Stimulated activated CD4-positive, alpha-beta T cell treated with anti-CD3 and anti-CD28 coated beads, Interleukin-4, amount 100 ng/mL, for 1 hour (primary cell): ENCODE data around the gene FILIP1L.

Source experiments
- DNase-seq: peaks from one replicate; pipeline ENCODE4 v3.0.0-alpha.2; 2020

The FILIP1L gene

DNA sequence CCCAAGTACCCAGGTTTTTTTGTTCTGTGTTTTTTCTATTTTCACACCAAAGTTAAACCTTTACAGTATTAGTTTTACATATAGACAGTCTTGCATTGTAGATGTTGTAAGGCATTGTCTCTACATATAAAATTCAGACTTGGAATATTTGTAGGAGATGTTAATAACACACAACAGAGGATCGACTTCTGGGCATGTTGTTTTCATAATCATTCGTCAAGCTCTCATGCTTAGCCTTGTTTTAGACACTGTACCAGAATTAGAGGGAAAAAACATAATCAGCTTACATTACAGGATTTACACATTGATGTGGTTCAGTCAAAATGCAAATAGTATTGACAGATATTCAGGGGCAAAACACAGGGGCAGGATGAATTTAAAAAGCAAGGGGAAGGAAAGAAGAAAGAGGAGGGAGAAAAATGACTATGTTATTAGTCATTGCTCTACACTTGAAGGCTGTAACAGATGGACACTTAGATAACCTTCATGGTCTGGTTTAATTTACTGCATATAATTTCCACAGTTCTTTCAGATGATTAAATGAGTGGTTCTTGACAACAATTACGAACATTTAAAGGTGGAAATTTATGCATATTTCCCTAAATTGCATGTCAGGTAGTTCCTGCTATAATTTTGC, 289.2 kb downstream of the FILIP1L start:
- DNase-seq, result no peak

DNA sequence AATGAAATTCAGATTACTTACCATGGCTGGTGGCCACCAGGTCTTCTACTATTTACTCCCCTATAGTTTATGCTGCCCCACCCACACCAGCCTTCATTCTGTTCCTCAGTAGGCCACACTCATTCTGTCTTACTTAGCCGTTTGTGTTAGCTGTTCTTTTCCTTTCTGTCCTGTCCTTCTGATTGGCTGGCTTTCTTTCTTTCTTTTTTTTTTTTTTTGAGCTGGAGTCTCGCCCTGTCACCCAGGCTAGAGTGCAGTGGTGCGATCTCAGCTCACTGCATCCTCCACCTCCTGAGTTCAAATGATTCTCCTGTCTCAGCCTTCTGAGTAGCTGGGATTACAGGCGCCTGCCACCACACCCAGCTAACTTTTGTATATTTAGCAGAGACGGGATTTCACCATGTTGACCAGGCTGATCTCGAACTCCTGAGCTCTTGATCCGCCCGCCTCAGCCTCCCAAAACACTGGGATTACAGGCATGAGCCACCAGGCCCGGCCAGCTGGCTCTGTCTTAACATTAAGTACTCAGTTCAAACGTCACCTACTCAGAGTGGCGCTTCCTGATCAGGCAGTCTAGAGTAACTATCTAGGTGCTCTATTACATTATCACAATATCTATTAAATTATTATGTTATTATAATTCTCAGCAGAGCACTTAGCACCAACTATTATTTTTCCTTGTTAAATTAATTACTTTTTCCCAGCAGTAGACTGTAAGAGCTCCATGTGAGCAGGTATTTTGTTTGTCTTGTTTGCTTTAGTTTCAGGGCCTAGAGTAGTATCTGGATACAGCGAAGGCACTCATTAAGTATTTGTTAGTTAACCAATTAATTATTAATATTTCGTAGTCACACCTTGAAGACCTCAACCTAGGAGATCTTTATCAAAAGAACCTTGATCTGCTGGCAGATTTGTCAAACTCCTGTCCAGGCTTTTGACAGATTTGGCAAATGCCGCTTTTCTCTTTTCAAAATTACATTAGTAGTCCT, 290.3 kb downstream of the FILIP1L start:
- DNase-seq, result no peak

DNA sequence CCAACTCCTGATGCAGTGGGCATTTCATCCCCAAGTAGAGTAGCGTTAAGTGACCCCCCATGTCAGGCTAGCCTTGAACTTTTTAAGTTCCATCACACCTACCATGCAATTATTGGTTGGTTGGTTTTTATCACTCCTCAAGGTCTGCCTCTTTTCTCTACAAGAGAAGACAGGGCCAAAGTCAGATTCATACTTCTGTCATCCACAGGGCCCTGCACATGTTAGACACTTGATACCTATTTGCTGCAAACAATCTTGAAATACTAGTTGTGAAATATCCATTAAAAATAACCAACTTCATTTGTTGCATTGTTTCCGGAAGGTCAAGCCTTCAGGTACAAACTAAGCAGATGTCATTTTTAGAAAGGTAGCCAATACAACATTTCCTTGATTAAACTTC, 295.5 kb downstream of the FILIP1L start:
- no peak for DNase-seq

DNA sequence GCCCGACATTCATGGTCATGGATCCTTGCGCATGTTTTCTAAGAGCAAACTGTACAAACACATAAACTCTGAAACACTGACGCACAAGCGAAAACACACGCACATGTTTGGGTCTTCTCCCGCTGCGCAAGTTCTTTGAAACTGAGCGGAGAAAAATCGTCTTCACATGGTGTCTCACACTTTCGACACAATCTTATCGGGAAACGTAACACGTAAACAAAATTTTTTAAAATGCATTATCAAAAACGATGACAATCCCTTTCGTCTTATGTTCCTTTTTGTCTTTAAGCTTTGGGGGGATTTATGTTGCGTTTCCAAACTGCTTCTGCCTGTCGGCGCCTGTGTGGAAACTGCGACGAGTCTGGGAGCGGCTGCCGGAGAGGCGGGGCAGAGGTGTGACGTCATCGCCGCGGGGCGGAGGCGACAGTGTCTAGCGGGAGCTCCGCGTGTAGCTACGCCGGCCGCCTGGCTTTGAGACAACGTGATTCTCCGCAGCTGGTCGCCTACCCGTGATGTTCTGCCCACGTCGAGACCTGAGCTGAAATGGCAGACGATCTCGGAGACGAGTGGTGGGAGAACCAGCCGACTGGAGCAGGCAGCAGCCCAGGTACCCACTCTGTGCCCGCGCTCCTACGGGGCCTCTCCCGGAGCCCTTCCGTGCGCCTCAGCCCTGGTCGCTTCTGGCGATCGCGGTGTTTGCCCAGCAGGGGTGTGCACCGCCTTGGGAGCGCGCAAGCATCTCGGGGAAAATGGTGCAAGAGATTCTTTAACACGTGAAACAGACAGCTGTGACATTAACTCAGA, 296.7 kb downstream of the FILIP1L start, which contains the start of gene CMSS1:
Gene CMSS1 (plus strand): TSS at position 426 of the 804 bp plus-strand sequence.
- peak; percentile 99 for DNase-seq

DNA sequence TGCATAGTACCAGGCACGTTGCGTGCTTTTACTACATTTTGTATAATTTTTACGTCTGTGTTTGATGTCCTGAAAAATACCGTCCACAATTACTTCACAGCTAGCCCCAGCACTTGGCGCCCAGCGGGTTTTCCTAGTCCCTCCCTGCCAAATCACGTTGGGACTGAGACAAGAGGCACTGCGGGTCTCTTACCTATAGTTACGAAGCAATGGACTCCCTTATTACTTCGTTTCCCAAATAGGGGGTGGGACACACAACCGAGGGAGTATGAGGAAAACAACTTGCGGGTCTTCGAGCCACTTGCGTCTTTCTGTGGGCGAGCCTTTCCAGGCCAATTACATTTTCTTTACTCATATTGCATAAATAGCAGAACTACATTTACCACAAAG, 297.3 kb downstream of the FILIP1L start:
- no peak for DNase-seq

DNA sequence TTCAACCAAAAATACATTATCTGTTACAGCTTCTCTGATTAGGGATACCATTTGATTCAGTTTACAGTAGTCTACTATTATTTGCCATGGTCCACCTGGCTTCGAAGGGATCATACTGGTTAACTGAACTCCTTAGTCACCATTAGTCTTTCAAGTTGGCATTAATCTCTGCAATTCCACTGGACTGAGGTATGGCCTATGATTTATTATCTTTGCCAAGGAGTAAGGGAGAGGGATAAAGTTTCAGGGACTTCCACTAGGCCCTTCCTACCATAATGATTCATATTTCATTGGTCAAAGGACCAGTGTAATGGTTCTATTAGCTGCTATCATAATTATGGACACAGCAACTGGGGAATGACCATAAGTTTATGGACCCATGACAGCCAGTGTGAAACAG, 303.9 kb downstream of the FILIP1L start:
- DNase-seq, result no peak

DNA sequence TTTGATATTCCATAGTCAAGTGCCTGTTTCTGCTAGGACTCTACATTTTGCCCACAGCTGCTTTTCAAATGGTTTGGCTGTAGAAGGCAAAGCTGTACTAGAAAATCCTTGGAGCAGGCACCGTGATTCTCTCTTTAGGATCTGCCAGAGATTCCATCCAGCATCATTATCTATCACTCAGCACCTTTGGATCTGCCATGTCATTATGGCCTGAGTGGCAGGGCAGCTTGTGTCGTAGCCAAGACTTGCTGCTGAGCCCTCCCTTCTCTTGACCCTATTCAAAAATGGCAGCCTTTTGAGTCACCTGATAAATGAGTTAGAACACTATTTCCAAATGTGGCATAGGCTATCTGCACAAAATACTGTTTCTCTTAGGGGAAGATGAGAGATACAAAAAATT, 304.7 kb downstream of the FILIP1L start:
- DNase-seq, result no peak

DNA sequence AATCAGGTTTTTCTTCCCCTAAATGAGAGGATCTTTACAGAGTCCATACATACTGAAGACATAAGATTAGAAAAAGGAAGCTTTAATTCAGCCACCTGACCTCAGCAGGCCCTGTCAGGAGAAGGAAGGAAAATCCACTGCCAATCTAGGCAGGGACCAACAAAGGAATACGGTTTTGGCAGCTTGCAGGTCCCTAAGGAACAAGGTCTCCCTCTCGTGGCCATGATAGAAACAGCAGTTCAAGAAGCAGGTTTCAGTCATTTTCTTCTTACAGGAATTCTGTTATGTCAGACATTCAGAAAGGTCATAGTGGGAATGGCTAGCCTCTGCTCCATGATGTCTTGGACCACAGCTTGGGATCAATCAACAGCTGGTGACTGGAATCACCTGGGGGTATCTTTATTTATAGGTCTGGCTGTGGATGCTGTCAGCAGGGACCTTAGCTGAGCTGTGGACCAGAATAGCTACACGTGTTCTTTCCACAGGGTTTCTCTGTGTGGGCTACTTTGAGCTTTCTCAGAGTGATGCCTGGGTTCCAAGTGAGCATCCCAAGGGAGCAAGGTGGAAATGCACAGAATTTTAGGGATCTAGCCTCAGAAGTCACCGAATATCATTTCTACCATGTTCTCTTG, 306.0 kb downstream of the FILIP1L start:
- DNase-seq, result peak; percentile 16

DNA sequence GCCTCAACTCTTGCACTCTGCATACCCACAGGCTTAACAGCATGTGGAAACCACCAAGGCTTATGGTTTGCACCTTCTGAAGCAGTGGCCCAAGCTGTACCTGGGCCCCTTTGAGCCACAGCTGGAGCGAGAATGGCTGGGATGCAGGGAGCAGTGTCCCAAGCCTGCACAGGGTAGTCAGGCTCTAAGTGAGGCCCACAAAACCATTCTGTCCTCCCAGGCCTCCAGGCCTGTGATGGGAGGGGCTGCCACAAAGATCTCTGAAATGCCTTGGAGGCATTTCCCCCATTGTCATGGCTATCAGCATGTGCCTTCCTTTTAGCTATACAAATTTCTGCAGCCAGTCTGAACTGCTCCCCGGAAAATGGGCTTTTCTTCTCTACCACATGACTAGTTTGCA, 309.1 kb downstream of the FILIP1L start:
- no peak for DNase-seq

DNA sequence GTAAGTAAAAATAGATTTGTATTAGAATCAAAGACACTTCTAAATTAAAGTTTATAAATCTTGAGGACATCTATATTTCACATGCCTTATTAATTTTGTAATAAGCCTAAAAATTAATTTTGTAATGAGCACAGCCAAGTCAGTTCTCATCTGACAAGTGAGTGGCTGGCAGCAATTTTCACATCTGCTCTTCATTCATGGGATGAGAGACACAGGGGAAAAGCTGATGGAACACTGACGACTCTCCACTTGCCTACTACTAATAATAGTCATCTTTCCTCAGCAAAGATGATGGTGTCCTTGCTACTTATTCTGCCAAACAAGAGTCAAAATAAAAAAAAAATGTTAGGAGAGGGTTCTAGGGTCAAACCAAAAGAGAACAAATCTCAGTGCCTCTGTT, 311.0 kb downstream of the FILIP1L start:
- DNase-seq, result no peak

DNA sequence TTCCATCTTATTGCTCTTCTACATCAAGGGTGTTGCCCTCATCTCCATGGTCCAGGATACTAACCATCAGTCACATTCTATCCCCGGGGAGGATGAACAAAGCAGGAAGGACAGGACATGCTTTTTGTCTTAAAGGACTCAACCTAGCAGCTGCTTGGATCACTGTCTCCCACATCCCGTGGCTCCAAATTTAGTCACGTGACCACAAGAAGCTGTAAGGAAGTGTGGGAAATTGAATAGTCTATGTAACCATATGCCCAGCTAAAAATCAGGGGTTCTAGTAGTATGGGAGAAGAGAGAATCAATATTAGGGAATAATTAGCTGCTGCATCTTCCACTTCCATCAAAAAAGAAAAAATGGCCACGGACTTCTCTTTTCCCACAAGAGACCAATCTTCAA, 314.9 kb downstream of the FILIP1L start:
- DNase-seq, result no peak

DNA sequence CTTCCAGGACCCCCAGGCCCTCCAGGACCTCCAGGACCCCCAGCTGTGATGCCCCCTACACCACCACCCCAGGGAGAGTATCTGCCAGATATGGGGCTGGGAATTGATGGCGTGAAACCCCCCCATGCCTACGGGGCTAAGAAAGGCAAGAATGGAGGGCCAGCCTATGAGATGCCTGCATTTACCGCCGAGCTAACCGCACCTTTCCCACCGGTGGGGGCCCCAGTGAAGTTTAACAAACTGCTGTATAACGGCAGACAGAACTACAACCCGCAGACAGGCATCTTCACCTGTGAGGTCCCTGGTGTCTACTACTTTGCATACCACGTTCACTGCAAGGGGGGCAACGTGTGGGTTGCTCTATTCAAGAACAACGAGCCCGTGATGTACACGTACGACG, 318.7 kb downstream of the FILIP1L start:
- DNase-seq, result no peak

DNA sequence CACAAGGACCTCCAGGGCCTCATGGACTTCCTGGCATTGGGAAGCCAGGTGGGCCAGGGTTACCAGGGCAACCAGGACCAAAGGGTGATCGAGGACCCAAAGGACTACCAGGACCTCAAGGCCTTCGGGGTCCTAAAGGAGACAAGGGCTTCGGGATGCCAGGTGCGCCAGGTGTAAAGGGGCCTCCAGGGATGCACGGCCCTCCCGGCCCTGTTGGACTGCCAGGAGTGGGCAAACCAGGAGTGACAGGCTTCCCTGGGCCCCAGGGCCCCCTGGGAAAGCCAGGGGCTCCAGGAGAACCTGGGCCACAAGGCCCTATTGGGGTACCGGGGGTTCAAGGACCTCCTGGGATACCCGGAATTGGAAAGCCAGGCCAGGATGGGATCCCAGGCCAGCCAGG, 319.8 kb downstream of the FILIP1L start:
- no peak for DNase-seq

DNA sequence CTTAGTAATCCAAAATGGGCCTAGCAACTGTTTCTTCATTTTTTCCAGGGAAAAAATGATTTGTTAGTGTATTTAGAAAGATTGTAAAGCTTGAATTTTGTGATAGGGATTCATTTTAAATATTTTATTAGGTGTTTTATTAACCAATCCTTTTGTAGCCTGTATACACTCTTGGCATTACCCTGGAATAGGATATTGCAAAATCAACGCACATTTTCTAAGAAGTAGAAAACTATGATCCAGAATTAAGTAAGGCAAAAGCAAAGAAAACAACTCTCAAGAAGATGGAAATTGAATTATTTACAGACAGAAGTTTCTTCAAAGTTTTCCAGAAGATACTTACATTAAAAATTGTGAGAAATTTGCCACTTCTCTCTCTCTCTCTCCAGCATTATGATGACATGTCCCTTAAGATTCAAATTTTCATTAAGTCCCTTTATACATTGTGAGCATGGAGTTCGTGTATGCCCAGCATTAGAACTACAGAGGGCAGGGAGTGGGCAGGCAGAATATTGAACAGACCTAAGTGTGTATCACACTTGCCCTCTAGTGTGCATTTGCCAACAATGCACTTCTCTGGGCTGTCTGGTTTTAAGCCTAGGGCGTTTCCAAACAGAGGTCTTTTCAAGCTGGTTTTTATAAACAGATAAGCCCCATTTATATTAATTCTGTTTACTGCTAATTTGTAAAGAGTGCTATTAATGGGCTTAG, 325.1 kb downstream of the FILIP1L start:
- no peak for DNase-seq
